CD14-positive monocyte (primary cell): ENCODE data around the gene ANKRD13A. TPM values are rescaled to one million over a fixed set of nuclear protein-coding genes. Genes with fewer than 3 reads are reported as not detected.

Source experiments
- DNase-seq, 3 donors: peaks; one replicate each; pipeline ENCODE4 v3.0.0-alpha.2; 2011 to 2022
- H2AFZ ChIP-seq: 2 replicates; pipeline ENCODE4 v1.6.0; 2012; ENCODE audit warnings: mild to moderate bottlenecking, low read depth, low read length, inconsistent platforms; ENCODE audit not compliant: insufficient read depth, poor library complexity, severe bottlenecking
- H3K27ac ChIP-seq, 2 donors: 1 replicate in 1 of 2; 2 replicates in 1 of 2; pipeline ENCODE4 v1.5.1; 2012 to 2013; ENCODE audit warnings: low read length in 2 of 2, control low read depth in 1 of 2, inconsistent platforms in 1 of 2, low read depth in 1 of 2, mild to moderate bottlenecking in 1 of 2
- H3K27me3 ChIP-seq, 2 donors: one replicate each; pipeline versions ENCODE4 v1.6.0 to v1.6.1; 2011 to 2013; ENCODE audit warnings: low read length in 2 of 2; ENCODE audit not compliant: control insufficient read depth in 2 of 2, insufficient read depth in 2 of 2
- H3K36me3 ChIP-seq, 2 donors: replicated peaks in 1 of 2; 1 replicate in 1 of 2; 2 replicates in 1 of 2; pipeline versions ENCODE4 v1.5.1 to v1.6.1; 2012 to 2013; ENCODE audit warnings: low read length in 2 of 2, control low read depth in 1 of 2, inconsistent platforms in 1 of 2, mild to moderate bottlenecking in 1 of 2; ENCODE audit not compliant: insufficient read depth in 2 of 2, control insufficient read depth in 1 of 2
- H3K4me1 ChIP-seq, 2 donors: 1 replicate in 1 of 2; 2 replicates in 1 of 2; pipeline versions ENCODE4 v1.5.1 to v1.6.1; 2012 to 2013; ENCODE audit warnings: low read length in 2 of 2, control low read depth in 1 of 2, inconsistent platforms in 1 of 2, mild to moderate bottlenecking in 1 of 2, moderate library complexity in 1 of 2; ENCODE audit not compliant: insufficient read depth in 2 of 2, control insufficient read depth in 1 of 2
- H3K4me2 ChIP-seq: replicated peaks from 2 replicates; pipeline ENCODE3; 2012; ENCODE audit warnings: low read length, moderate library complexity, mild to moderate bottlenecking; ENCODE audit not compliant: poor library complexity, severe bottlenecking; ENCODE audit errors: extremely low read depth
- H3K4me3 ChIP-seq, 3 experiments: fragments of 200-600 bp in 1 of 3; sonication (generic) in 1 of 3; replicated peaks in 1 of 3; 1 replicate in 2 of 3; 2 replicates in 1 of 3; pipeline ENCODE4 v1.5.1; 2011 to 2013; ENCODE audit warnings: low read length in 3 of 3, mild to moderate bottlenecking in 3 of 3, control low read depth in 2 of 3, low read depth in 2 of 3, inconsistent platforms in 1 of 3, moderate library complexity in 1 of 3
- H3K79me2 ChIP-seq: 2 replicates; pipeline ENCODE4 v1.6.0; 2012; ENCODE audit warnings: mild to moderate bottlenecking, control low read depth, inconsistent platforms, low read length, moderate library complexity; ENCODE audit not compliant: insufficient read depth
- H3K9ac ChIP-seq: 2 replicates; pipeline ENCODE4 v1.6.0; 2017; ENCODE audit warnings: low read length, mild to moderate bottlenecking; ENCODE audit not compliant: insufficient read depth, poor library complexity, severe bottlenecking
- H3K9me3 ChIP-seq, 2 donors: replicated peaks in 1 of 2; 1 replicate in 1 of 2; 2 replicates in 1 of 2; pipeline versions ENCODE4 v1.5.1 to v1.6.1; 2012 to 2013; ENCODE audit warnings: low read length in 2 of 2, control low read depth in 1 of 2; ENCODE audit not compliant: control insufficient read depth in 1 of 2, insufficient read depth in 1 of 2
- H4K20me1 ChIP-seq: 2 replicates; pipeline ENCODE4 v1.6.0; 2012; ENCODE audit warnings: mild to moderate bottlenecking, low read length, control low read depth, moderate library complexity; ENCODE audit not compliant: insufficient read depth
- H3K27ac Mint-ChIP-seq, 7 donors: one replicate each; pipeline ENCODE4 v1.8.0; 2020; ENCODE audit warnings: mild to moderate bottlenecking in 7 of 7, mixed read lengths in 7 of 7, moderate library complexity in 6 of 7, inconsistent platforms in 2 of 7
- H3K27me3 Mint-ChIP-seq, 3 donors: one replicate each; pipeline ENCODE4 v1.8.0; 2021 to 2022; ENCODE audit warnings: low read depth in 3 of 3, mild to moderate bottlenecking in 3 of 3, mixed read lengths in 3 of 3, moderate library complexity in 3 of 3, inconsistent platforms in 1 of 3
- H3K36me3 Mint-ChIP-seq, 2 donors: one replicate each; pipeline ENCODE4 v1.8.0; 2020; ENCODE audit warnings: mixed read lengths in 2 of 2, inconsistent platforms in 1 of 2, mild to moderate bottlenecking in 1 of 2
- H3K4me1 Mint-ChIP-seq: one replicate; pipeline ENCODE4 v1.8.0; 2020; ENCODE audit warnings: mild to moderate bottlenecking, mixed read lengths
- H3K4me3 Mint-ChIP-seq, 2 donors: one replicate each; pipeline ENCODE4 v1.8.0; 2020; ENCODE audit warnings: mild to moderate bottlenecking in 2 of 2, mixed read lengths in 2 of 2, moderate library complexity in 1 of 2
- H3K9me3 Mint-ChIP-seq, 7 donors: one replicate each; pipeline ENCODE4 v1.8.0; 2020 to 2022; ENCODE audit warnings: mixed read lengths in 7 of 7, mild to moderate bottlenecking in 6 of 7, moderate library complexity in 6 of 7, inconsistent platforms in 2 of 7
- WGBS: methylation state at CpG from one replicate; pipeline ENCODE4 v1.1.5; 2013; ENCODE audit warnings: missing lambda C conversion rate; ENCODE audit not compliant: insufficient coverage; 5-methylcytosine and 5-hydroxymethylcytosine counted together
- intact Hi-C, 2 donors: fragments of 100-400 bp; cut with micrococcal nuclease; formaldehyde crosslinking; loops; one replicate each; pipeline versions ENCODE4 v1.15.0 to v1.15.1; 2023
- polyA plus RNA-seq, 3 donors: library from polyadenylated mRNA; depleted of rRNA in 1 of 3; unstranded in 2 of 3; stranded (reverse) in 1 of 3; fragments of 300-500 nt in 2 of 3; fragments of >200 nt in 1 of 3; fragmentation: Illumina TruSeq in 2 of 3; gene quantifications; 1 replicate in 2 of 3; 2 replicates in 1 of 3; pipeline ENCODE4 v1.2.3, GENCODE V29; 2012 to 2021
- TF ChIP-seq, protein P1 (sequence below): fragments of 200-600 bp; IDR thresholded peaks from one replicate; pipeline ENCODE4 v1.8.0; 2022; ENCODE audit warnings: antibody characterized with exemption, mild to moderate bottlenecking

ANKRD13A gene
- polyA plus RNA-seq, 3 donors = 42.8 to 89.3 (median 46.8) TPM

DNA sequence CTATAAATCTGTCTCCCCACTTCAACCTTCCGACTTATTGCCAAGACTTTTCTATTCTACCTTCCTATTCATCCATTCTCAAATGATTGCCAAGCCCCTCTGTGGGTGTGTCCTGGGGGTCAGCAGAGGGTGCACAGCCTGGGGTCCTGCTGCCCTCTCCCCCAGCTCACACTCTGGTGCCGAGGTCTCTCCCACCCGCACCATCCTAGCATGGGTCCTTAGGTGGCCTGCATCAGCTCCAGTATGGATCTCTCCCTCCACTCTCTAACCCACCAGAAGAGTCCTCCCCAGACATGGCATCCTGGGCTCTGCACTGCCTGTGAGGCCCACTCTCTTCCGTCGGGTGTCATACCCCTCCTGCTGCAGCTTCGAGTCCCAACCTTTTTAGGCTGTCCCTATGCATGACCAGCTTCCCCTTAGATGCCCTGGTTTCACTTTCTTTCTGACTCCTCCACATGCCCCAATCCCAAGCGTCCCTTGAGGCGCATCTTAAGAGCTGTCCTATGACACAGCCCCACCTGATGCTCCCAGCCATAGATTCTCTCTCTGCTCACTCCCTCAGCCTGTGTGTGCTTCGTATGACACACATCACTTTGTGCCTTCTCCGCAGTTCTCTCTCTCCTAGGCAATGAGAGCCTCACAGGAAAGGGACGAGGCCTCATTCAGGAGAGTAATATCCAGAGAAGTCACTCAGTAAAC lies 46.9 kb upstream of the ANKRD13A start:
- Histone ChIP-seq H3K27ac (peak overlapping the region; percentile 36 to 77), H3K4me2 (no peak overlapping the region), H3K79me2 (peaks cover 41% of the 10 kb centered on the region), H3K36me3 (peaks cover 90 to 95% of the 10 kb centered on the region in 2 donors), H2AFZ (no peak overlapping the region), H4K20me1 (peaks cover 99% of the 10 kb centered on the region), H3K4me3 (no peak overlapping the region), H3K27me3 (no peaks in the 10 kb centered on the region), H3K4me1 (peaks cover 19 to 21% of the 10 kb centered on the region in 2 donors), H3K9me3 (no peaks in the 10 kb centered on the region), H3K9ac (no peak overlapping the region)
- TF ChIP-seq, protein P1, sequence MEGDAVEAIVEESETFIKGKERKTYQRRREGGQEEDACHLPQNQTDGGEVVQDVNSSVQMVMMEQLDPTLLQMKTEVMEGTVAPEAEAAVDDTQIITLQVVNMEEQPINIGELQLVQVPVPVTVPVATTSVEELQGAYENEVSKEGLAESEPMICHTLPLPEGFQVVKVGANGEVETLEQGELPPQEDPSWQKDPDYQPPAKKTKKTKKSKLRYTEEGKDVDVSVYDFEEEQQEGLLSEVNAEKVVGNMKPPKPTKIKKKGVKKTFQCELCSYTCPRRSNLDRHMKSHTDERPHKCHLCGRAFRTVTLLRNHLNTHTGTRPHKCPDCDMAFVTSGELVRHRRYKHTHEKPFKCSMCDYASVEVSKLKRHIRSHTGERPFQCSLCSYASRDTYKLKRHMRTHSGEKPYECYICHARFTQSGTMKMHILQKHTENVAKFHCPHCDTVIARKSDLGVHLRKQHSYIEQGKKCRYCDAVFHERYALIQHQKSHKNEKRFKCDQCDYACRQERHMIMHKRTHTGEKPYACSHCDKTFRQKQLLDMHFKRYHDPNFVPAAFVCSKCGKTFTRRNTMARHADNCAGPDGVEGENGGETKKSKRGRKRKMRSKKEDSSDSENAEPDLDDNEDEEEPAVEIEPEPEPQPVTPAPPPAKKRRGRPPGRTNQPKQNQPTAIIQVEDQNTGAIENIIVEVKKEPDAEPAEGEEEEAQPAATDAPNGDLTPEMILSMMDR = no peak
- intact Hi-C loops = no loop called here
- Mint-ChIP-seq H3K36me3 (peaks cover 79 to 99% of the 10 kb centered on the region in 2 donors), H3K27ac (peak overlapping the region in 6 of 7 donors; percentile 77 to 90 (median 84)), H3K9me3 (no peaks in the 10 kb centered on the region), H3K4me3 (no peak overlapping the region), H3K4me1 (peaks cover 27% of the 10 kb centered on the region), H3K27me3 (peaks cover 0 to 3% (median 0%) of the 10 kb centered on the region in 3 donors)
- peak; percentile 21 to 61 (median 60) for DNase-seq
- WGBS = 55% methylated on average over 9 of the region's 11 CpGs

DNA sequence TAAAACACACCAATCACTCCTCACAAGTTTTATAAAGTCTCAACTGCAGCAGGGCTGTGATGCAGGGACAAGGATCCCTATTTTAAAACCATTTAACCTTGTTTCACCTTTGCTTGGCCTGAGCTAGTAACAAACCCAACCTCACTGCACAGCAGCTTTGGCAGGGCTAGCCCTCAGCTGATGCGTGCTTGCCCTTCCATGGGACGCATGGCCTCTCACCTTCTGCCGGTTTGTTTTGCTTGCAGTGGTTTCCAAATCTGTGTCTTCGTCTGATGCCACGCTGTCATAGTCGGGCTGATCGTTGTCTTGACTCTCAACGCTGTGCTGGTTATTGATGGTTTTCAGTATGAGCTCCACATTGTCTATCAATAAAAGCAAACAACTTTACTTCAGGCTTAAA lies 46.4 kb upstream of the ANKRD13A start:
- no peaks in the 10 kb centered on the region for H3K9me3 ChIP-seq
- no peak for DNase-seq
- peaks cover 41% of the 10 kb centered on the region for H3K79me2 ChIP-seq
- peaks cover 14 to 16% of the 10 kb centered on the region in 2 donors for H3K4me1 ChIP-seq
- H3K27me3 ChIP-seq = no peaks in the 10 kb centered on the region
- H3K9ac ChIP-seq = no peak overlapping the region
- Mint-ChIP-seq H3K9me3 (no peaks in the 10 kb centered on the region), H3K27ac (peak overlapping the region in 6 of 7 donors; percentile 48 to 90 (median 82)), H3K4me3 (no peak overlapping the region), H3K4me1 (peaks cover 21% of the 10 kb centered on the region), H3K36me3 (peaks cover 77 to 97% of the 10 kb centered on the region in 2 donors), H3K27me3 (peaks cover 0 to 3% (median 0%) of the 10 kb centered on the region in 3 donors)
- peaks cover 95 to 98% of the 10 kb centered on the region in 2 donors for H3K36me3 ChIP-seq
- intact Hi-C loops = no loop called here
- TF ChIP-seq, protein P1 = no peak
- H4K20me1 ChIP-seq = peaks cover 97% of the 10 kb centered on the region
- H2AFZ ChIP-seq = no peak overlapping the region
- peak overlapping the region; percentile 36 to 77 for H3K27ac ChIP-seq
- no peak overlapping the region for H3K4me2 ChIP-seq
- 100% methylated on average over 2 of the region's 8 CpGs for WGBS
- no peak overlapping the region for H3K4me3 ChIP-seq
